Measurements from ENCODE around the gene OTOGL.
"Not testable (repeated sequence)": the region's sequence is repeated elsewhere in the genome, so short reads cannot be mapped to it uniquely, and the experiment has no call there.

OTOGL gene

DNA sequence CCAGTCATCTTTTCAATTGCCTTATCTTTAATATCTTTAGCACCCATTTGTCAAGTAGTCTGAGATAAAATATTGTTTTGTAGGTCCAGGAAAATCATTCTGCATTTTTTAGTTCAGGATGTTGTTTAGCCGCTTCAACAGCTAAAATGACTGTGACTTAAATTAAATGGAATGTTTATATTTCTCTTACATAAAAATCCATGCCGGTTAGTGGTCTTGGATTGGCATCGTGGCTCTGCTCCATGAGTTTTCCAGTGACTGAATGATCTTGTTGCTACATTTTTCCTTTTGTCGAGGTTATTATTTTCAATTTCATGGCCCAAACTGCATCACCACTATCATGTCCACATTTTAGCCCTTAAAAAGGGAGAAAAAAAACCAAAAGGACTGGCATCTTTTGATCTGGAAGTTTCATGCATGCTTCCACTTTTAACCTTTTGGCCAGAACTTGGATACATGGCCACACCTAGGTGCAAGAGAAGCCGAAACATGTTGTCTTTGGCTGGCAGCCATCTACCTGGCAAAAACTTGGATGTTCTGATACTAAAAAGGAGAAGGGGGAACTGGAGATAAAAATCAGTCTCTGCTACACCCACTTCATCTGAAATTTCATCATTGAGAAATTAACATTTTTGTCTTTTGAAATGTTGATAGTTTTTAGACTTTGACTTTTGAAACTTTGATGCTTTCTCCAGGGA is 142.4 kb downstream of the OTOGL start:
- ChIA-PET CTCF (no interaction called here), POLR2A (no interaction called here)
- DNase-seq (ENCODE audit: extremely low spot score) = no peak
- TF ChIP-seq BHLHE40 (IDR thresholded peaks at IDR 0.05; ENCODE audit: borderline replicate concordance) = no peak

DNA sequence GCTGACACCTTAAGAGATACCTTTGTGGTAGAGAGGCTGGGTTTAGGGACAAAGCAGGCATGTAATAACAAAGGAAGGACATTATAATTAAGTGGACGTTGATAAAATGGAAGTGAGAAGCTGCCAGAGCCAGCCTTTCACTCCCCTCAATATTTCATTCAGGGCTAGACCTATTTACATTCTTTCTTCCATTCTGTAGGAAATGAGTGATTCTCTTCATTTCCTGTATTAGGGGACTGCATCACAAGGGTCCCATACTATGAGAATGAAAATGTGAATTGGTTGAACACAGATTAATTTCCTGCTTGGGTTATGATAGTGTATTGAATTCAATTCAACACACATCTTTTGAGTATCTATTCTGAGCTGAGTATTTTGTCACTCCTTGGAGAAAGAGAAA is 143.0 kb downstream of the OTOGL start:
- ChIA-PET CTCF (no interaction called here), POLR2A (no interaction called here)
- DNase-seq (ENCODE audit: extremely low spot score) = no peak
- no peak for TF ChIP-seq HDGF (IDR thresholded peaks at IDR 0.05; ENCODE audit: borderline replicate concordance)
- no peak for TF ChIP-seq SUZ12 (IDR thresholded peaks at IDR 0.05)
- TF ChIP-seq ELF4 (IDR thresholded peaks at IDR 0.05) = no peak
- TF ChIP-seq BHLHE40 (IDR thresholded peaks at IDR 0.05; ENCODE audit: borderline replicate concordance) = no peak
- TF ChIP-seq FOXA1 (IDR thresholded peaks at IDR 0.05) = no peak
- TF ChIP-seq TARDBP (IDR thresholded peaks at IDR 0.05) = no peak
- no peak for TF ChIP-seq L3MBTL2 (conservative IDR thresholded peaks at IDR 0.05)
- no peak for TF ChIP-seq LEF1 (IDR thresholded peaks at IDR 0.05; ENCODE audit: borderline replicate concordance)
- TF ChIP-seq FOXK2 (IDR thresholded peaks at IDR 0.05) = no peak
- no peak for TF ChIP-seq ARNT (IDR thresholded peaks at IDR 0.05)
- no peak for TF ChIP-seq FOXM1 (IDR thresholded peaks at IDR 0.05; ENCODE audit: borderline replicate concordance)
- no peak for TF ChIP-seq ZNF384 (IDR thresholded peaks at IDR 0.05)
- TF ChIP-seq NFRKB (IDR thresholded peaks at IDR 0.05) = no peak
- no peak for TF ChIP-seq CTBP1 (IDR thresholded peaks at IDR 0.05; ENCODE audit: borderline replicate concordance)
- no peak for TF ChIP-seq SP1 (IDR thresholded peaks at IDR 0.05)
- TF ChIP-seq, protein P1, sequence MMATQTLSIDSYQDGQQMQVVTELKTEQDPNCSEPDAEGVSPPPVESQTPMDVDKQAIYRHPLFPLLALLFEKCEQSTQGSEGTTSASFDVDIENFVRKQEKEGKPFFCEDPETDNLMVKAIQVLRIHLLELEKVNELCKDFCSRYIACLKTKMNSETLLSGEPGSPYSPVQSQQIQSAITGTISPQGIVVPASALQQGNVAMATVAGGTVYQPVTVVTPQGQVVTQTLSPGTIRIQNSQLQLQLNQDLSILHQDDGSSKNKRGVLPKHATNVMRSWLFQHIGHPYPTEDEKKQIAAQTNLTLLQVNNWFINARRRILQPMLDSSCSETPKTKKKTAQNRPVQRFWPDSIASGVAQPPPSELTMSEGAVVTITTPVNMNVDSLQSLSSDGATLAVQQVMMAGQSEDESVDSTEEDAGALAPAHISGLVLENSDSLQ (IDR thresholded peaks at IDR 0.05) = no peak

DNA sequence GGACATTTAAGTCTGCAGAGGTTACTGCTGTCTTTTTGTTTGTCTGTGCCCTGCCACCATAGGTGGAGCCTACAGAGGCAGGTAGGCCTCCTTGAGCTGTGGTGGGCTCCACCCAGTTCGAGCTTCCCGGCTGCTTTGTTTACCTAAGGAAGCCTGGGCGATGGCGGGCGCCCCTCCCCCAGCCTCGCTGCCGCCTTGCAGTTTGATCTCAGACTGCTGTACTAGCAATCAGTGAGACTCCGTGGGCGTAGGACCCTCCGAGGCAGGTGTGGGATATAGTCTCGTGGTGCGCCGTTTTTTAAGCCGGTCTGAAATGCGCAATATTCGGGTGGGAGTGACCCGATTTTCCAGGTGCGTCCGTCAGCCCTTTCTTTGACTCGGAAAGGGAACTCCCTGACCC is 150.2 kb downstream of the OTOGL start:
- POLR2A ChIA-PET; DNase-seq (ENCODE audit: extremely low spot score); CTCF ChIA-PET: not testable (repeated sequence)

DNA sequence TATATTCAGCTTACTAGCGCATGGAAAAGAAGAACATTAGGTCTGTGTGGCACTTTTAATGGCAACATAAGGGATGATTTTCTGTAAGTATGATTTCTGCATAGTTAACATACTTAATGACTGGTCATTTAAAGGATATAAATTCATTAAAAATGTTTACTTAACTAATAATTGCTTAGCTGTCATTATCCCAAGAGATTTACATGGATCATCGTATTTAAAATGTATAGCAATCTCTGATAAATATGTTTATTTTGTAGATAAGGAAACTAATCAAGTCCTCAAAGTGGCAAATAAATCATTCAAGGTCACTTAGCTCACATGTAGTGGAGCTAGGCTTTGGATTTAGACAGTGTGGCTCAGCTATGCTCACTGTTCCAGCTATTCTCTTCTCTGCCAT is 158.6 kb downstream of the OTOGL start:
- POLR2A ChIA-PET = no interaction called here
- TF ChIP-seq FOXM1 (IDR thresholded peaks at IDR 0.05; ENCODE audit: borderline replicate concordance) (no peak), L3MBTL2 (conservative IDR thresholded peaks at IDR 0.05) (no peak), BHLHE40 (IDR thresholded peaks at IDR 0.05; ENCODE audit: borderline replicate concordance) (no peak)
- TF ChIP-seq, protein P1 (IDR thresholded peaks at IDR 0.05) = peak; percentile 21; the same call in 1 of the 2 replicates
- CTCF ChIA-PET = no interaction called here
- no peak for DNase-seq (ENCODE audit: extremely low spot score)

DNA sequence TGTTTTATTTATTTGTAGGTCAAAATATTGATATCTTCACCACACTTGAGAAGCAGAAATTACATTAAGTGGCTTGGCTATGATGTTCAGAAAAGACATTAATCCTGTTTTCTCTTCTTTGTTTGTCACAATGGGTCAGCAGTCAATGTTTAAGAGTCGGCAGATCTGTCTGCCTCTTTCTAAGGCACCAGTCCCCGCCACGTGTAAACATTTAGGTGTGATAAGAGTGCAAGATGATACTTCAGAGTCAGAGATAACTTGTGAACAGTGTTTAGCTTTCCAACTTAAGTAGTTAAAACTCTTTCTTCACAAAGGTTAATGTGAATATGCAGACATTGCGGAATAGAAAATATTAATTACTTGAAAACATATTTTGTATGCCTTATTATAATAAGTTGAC is 160.9 kb downstream of the OTOGL start:
- POLR2A ChIA-PET = no interaction called here
- CTCF ChIA-PET = interaction anchor here (1.3 kb wide), 1 partner anchor 10 kb away, joined by 4 read pairs; no protein-coding TSS in a partner anchor
- DNase-seq (ENCODE audit: extremely low spot score) = no peak
- TF ChIP-seq L3MBTL2 (conservative IDR thresholded peaks at IDR 0.05) (no peak), FOXM1 (IDR thresholded peaks at IDR 0.05; ENCODE audit: borderline replicate concordance) (no peak), SP1 (IDR thresholded peaks at IDR 0.05) (no peak), FOXK2 (IDR thresholded peaks at IDR 0.05) (no peak), BHLHE40 (IDR thresholded peaks at IDR 0.05; ENCODE audit: borderline replicate concordance) (no peak), ARNT (IDR thresholded peaks at IDR 0.05) (no peak), ZNF384 (IDR thresholded peaks at IDR 0.05) (no peak), ELF4 (IDR thresholded peaks at IDR 0.05) (no peak), SUZ12 (IDR thresholded peaks at IDR 0.05) (no peak), FOXA1 (IDR thresholded peaks at IDR 0.05) (no peak), HDGF (IDR thresholded peaks at IDR 0.05; ENCODE audit: borderline replicate concordance) (no peak), TARDBP (IDR thresholded peaks at IDR 0.05) (no peak), CTBP1 (IDR thresholded peaks at IDR 0.05; ENCODE audit: borderline replicate concordance) (no peak), LEF1 (IDR thresholded peaks at IDR 0.05; ENCODE audit: borderline replicate concordance) (no peak), NFRKB (IDR thresholded peaks at IDR 0.05) (no peak)
- TF ChIP-seq, protein P1 (IDR thresholded peaks at IDR 0.05) = no peak

DNA sequence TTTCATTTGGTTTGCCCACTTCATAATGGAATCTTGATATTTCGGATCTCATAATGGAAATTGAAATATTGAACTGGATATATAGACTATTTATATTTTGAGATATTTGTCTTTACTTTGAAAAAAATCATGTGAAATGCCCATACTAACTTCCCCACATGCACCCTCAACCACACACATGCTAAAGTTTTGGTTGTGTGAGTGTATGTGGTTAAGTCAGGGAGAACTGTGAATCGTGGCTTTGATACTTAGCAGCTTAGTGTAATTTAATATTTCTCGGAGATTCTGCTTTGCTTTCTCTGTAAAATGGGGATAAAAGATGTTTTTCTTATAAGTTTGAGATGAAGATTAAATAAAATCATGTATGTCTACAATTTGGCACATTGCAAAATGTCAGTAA is 162.1 kb downstream of the OTOGL start:
- no peak for DNase-seq (ENCODE audit: extremely low spot score)
- ChIA-PET CTCF (no interaction called here), POLR2A (no interaction called here)
- TF ChIP-seq HDGF (IDR thresholded peaks at IDR 0.05; ENCODE audit: borderline replicate concordance) (no peak), NFRKB (IDR thresholded peaks at IDR 0.05) (no peak), BHLHE40 (IDR thresholded peaks at IDR 0.05; ENCODE audit: borderline replicate concordance) (no peak)
- TF ChIP-seq, protein P1 (IDR thresholded peaks at IDR 0.05) = no peak

DNA sequence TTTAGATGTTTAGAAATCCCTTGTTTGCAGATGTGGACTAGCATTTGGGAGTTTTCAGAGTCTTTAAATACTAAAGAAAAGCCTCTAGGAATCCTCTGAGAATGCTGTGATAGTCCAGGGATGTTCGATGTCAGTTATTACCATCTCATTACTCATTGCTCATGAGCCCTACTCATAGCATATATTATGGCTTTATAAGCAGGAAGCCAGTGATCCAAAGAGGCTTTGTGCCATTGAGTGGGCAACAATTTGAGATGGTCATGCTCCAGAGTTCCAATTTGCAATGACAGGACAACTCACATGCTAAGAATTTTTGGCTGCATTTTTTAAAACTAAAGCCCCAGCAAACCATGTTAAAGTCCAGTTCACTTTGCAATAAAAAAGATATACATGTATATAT is 163.0 kb downstream of the OTOGL start:
- TF ChIP-seq SP1 (IDR thresholded peaks at IDR 0.05) = no peak
- TF ChIP-seq ZNF384 (IDR thresholded peaks at IDR 0.05) = no peak
- TF ChIP-seq FOXM1 (IDR thresholded peaks at IDR 0.05; ENCODE audit: borderline replicate concordance) = no peak
- no peak for TF ChIP-seq HDGF (IDR thresholded peaks at IDR 0.05; ENCODE audit: borderline replicate concordance)
- TF ChIP-seq LEF1 (IDR thresholded peaks at IDR 0.05; ENCODE audit: borderline replicate concordance) = no peak
- no peak for TF ChIP-seq FOXK2 (IDR thresholded peaks at IDR 0.05)
- TF ChIP-seq, protein P1 (IDR thresholded peaks at IDR 0.05) = no peak
- no peak for TF ChIP-seq FOXA1 (IDR thresholded peaks at IDR 0.05)
- TF ChIP-seq ELF4 (IDR thresholded peaks at IDR 0.05) = no peak
- TF ChIP-seq L3MBTL2 (conservative IDR thresholded peaks at IDR 0.05) = no peak
- no peak for TF ChIP-seq ARNT (IDR thresholded peaks at IDR 0.05)
- TF ChIP-seq NFRKB (IDR thresholded peaks at IDR 0.05) = no peak
- ChIA-PET POLR2A (no interaction called here), CTCF (no interaction called here)
- DNase-seq (ENCODE audit: extremely low spot score) = no peak

Data from HEK293T (cell line).